ENCODE results near the gene SSX5. TPM values are rescaled to one million over a fixed set of nuclear protein-coding genes. Genes with fewer than 3 reads are reported as not detected.

Gene SSX5
- total and polyA plus RNA-seq, 2 of the 4 experiments (the other 2 are of a cell fraction): not detected

- dilution Hi-C loops (cut with HindIII; ENCODE audit: low sequenced_read_pairs, unreplicated experiment): no loop called here
- no peaks in the 10 kb centered on the region for H4K20me1 ChIP-seq (ENCODE audit: insufficient read depth, low read length)
- 100% methylated on average over 1 of the region's 12 CpGs; no CpG with 5 or more reads in 1 of the 2 experiments for WGBS, 2 experiments (ENCODE audit: extremely low coverage in 2 of 2, insufficient read length in 1 of 2)
- no peak overlapping the region for H3K56ac ChIP-seq (ENCODE audit: extremely low read depth, insufficient read depth, low read length)
- no peak overlapping the region for H3K4ac ChIP-seq (ENCODE audit: low read depth, low read length)
- no peaks in the 10 kb centered on the region for H3K36me3 ChIP-seq (ENCODE audit: control insufficient read depth, insufficient read depth, low read length)
- intact Hi-C loops (cut with micrococcal nuclease): no loop called here
- H2BK5ac ChIP-seq (ENCODE audit: low read depth, low read length, poor library complexity, severe bottlenecking): no peak overlapping the region
- no peak overlapping the region for H4K8ac ChIP-seq (ENCODE audit: low read depth in 2 of 2, low read length in 2 of 2)
- in situ Hi-C loops (cut with MboI; ENCODE audit: low sequenced_read_pairs): no loop called here
- no peak overlapping the region for H2AFZ ChIP-seq (replicated peaks; ENCODE audit: low read length, poor library complexity)
- H2BK15ac ChIP-seq (ENCODE audit: low read depth, low read length): no peak overlapping the region
- no peak for TF ChIP-seq FOS (IDR thresholded peaks at IDR 0.05; ENCODE audit: low read depth, low read length)
- TF ChIP-seq MXI1 (IDR thresholded peaks at IDR 0.05; ENCODE audit: borderline replicate concordance, low read depth, low read length): no peak
- TF ChIP-seq USF2 (IDR thresholded peaks at IDR 0.05; ENCODE audit: low read depth, low read length): no peak
- TF ChIP-seq RAD21 (IDR thresholded peaks at IDR 0.05; ENCODE audit: low read length): no peak
- TF ChIP-seq MAZ (IDR thresholded peaks at IDR 0.05; ENCODE audit: borderline replicate concordance, low read depth, low read length): no peak
- no peak for TF ChIP-seq CHD1 (IDR thresholded peaks at IDR 0.05; ENCODE audit: low read depth, low read length)
- no peak for TF ChIP-seq RCOR1 (IDR thresholded peaks at IDR 0.05; ENCODE audit: insufficient replicate concordance, low read length)
- no peak overlapping the region for H4K5ac ChIP-seq (ENCODE audit: low read depth, low read length)
- H3K27me3 ChIP-seq (ENCODE audit: control insufficient read depth, insufficient read depth, low read length): peaks cover 2% of the 10 kb centered on the region; the same call in 1 of the 2 replicates
- no peak overlapping the region for H4K91ac ChIP-seq (ENCODE audit: insufficient read depth, low read depth, low read length)
- ChIA-PET CTCF (no interaction called here), POLR2A (ENCODE audit: unreplicated experiment) (no interaction called here)
- no peaks in the 10 kb centered on the region for H3K79me1 ChIP-seq (ENCODE audit: low read depth in 1 of 2, low read length in 2 of 2)
- no peak overlapping the region for H2BK120ac ChIP-seq (ENCODE audit: low read depth, low read length)
- no peak overlapping the region for H2BK20ac ChIP-seq (ENCODE audit: low read depth, low read length)
- no peak for ATAC-seq (ENCODE audit: low read depth)
- H3K4me3 ChIP-seq (ENCODE audit: insufficient read depth, low read depth, low read length): no peak overlapping the region
- H3K4me2 ChIP-seq (ENCODE audit: low read depth, low read length): no peak overlapping the region
- no peak overlapping the region for H3K18ac ChIP-seq (ENCODE audit: low read depth, low read length)
- no peaks in the 10 kb centered on the region for H3K9me1 ChIP-seq (ENCODE audit: insufficient read depth, low read length)
- no peak overlapping the region for H2AK5ac ChIP-seq (ENCODE audit: low read depth, low read length)
- no peak overlapping the region for H3K27ac ChIP-seq (ENCODE audit: insufficient read depth, low read length)
- H3K14ac ChIP-seq (replicated peaks; ENCODE audit: low read depth, low read length): no peak overlapping the region
- H3K9ac ChIP-seq (ENCODE audit: low read depth, low read length): no peak overlapping the region
- no peak for DNase-seq
- no TSS peak for BruUV-seq (replicated peaks)
- H3K9me3 ChIP-seq (ENCODE audit: control insufficient read depth, insufficient read depth, low read length): no peaks in the 10 kb centered on the region
- no peak overlapping the region for H3K23ac ChIP-seq (ENCODE audit: low read depth, low read length)
- H2AK9ac ChIP-seq (replicated peaks; ENCODE audit: low read depth, low read length, poor library complexity): no peak overlapping the region
- H3K4me1 ChIP-seq (ENCODE audit: control insufficient read depth, insufficient read depth, low read length): no peaks in the 10 kb centered on the region
These were observed 40.6 kb downstream of the SSX5 start for GRCh38 chrX:48156014-48156413.
